H1 (cell line): Measurements from ENCODE around the gene RASAL2. TPM values are rescaled to one million over a fixed set of nuclear protein-coding genes. Genes with fewer than 3 reads are reported as not detected.

Experiments
- CTCF ChIA-PET: fragments of 300-600 bp; sonication (Branson Sonifier 250); formaldehyde crosslinking; loops from one replicate; lab custom pipeline; 2021; ENCODE audit not compliant: partially characterized antibody; lab: Charles Lee
- POLR2A ChIA-PET: fragments of 300-600 bp; sonication (Branson Sonifier 250); formaldehyde crosslinking; loops from one replicate; lab custom pipeline; 2021; ENCODE audit warnings: inconsistent platforms; ENCODE audit not compliant: partially characterized antibody; lab: Charles Lee
- DNase-seq, 2 experiments: peaks; one replicate each; pipeline versions ENCODE4 v3.0.0 to v3.0.0-alpha.2; 2010 to 2022; ENCODE audit warnings: low spot score in 2 of 2, low read depth in 1 of 2, mixed read lengths in 1 of 2
- FAIRE-seq: peaks from 2 replicates; lab custom pipeline; 2011; peaks lifted over from hg19 to GRCh38; lab: Jason Lieb, UNC
- H2AFZ ChIP-seq: 2 replicates; pipeline ENCODE4 v1.8.1; 2012; ENCODE audit warnings: low read length, inconsistent platforms
- H2AK5ac ChIP-seq: 2 replicates; pipeline ENCODE4 v1.6.1; 2013; ENCODE audit warnings: low read depth, low read length
- H2BK120ac ChIP-seq: replicated peaks from 2 replicates; pipeline ENCODE3; 2013; ENCODE audit warnings: low read depth, low read length, inconsistent platforms
- H2BK12ac ChIP-seq: 2 replicates; pipeline ENCODE4 v1.6.1; 2013; ENCODE audit warnings: low read depth, low read length
- H2BK15ac ChIP-seq: 2 replicates; pipeline ENCODE4 v1.6.1; 2013; ENCODE audit warnings: low read length
- H2BK20ac ChIP-seq: 2 replicates; pipeline ENCODE4 v1.6.1; 2013; ENCODE audit warnings: low read length
- H2BK5ac ChIP-seq: 2 replicates; pipeline ENCODE4 v1.6.1; 2013; ENCODE audit warnings: low read depth, low read length
- H3K14ac ChIP-seq: 2 replicates; pipeline ENCODE4 v1.6.1; 2013; ENCODE audit warnings: inconsistent platforms; ENCODE audit not compliant: insufficient read length
- H3K18ac ChIP-seq: 2 replicates; pipeline ENCODE4 v1.6.1; 2013; ENCODE audit warnings: low read length; ENCODE audit errors: extremely low read depth
- H3K23ac ChIP-seq: 2 replicates; pipeline ENCODE4 v1.6.1; 2013; ENCODE audit warnings: inconsistent platforms; ENCODE audit not compliant: insufficient read length
- H3K23me2 ChIP-seq: 2 replicates; pipeline ENCODE4 v1.6.1; 2013; ENCODE audit warnings: low read depth, low read length
- H3K27ac ChIP-seq: 2 replicates; pipeline ENCODE4 v1.6.1; 2011; ENCODE audit warnings: low read depth, low read length, inconsistent platforms
- H3K27me3 ChIP-seq, 4 experiments: replicated peaks in 1 of 4; 1 replicate in 1 of 4; 2 replicates in 3 of 4; pipeline versions ENCODE4 v1.6.1 to v1.8.1; 2011 to 2013; ENCODE audit warnings: low read length in 3 of 4, mild to moderate bottlenecking in 3 of 4, inconsistent platforms in 2 of 4, mixed read lengths in 2 of 4, moderate library complexity in 1 of 4; ENCODE audit not compliant: control insufficient read depth in 3 of 4, insufficient read depth in 3 of 4; ENCODE audit errors: extremely low read depth in 1 of 4
- H3K36me3 ChIP-seq, 4 experiments: 2 replicates each; pipeline versions ENCODE4 v1.6.1 to v1.8.1; 2011 to 2013; ENCODE audit warnings: mild to moderate bottlenecking in 4 of 4, low read length in 3 of 4, moderate library complexity in 2 of 4, control low read depth in 1 of 4, inconsistent platforms in 1 of 4; ENCODE audit not compliant: insufficient read depth in 4 of 4, control insufficient read depth in 2 of 4
- H3K4ac ChIP-seq: replicated peaks from 2 replicates; pipeline ENCODE3; 2013; ENCODE audit warnings: low read length, low read depth, mixed read lengths, inconsistent platforms; ENCODE audit not compliant: insufficient read length
- H3K4me1 ChIP-seq, 4 experiments: replicated peaks in 1 of 4; 1 replicate in 1 of 4; 2 replicates in 3 of 4; pipeline versions ENCODE4 v1.6.1 to v1.8.1; 2011 to 2013; ENCODE audit warnings: low read length in 3 of 4, inconsistent platforms in 2 of 4, mixed read lengths in 1 of 4; ENCODE audit not compliant: insufficient read depth in 4 of 4, control insufficient read depth in 3 of 4
- H3K4me2 ChIP-seq, 2 experiments: 2 replicates each; pipeline versions ENCODE4 v1.6.1 to v1.8.1; 2011 to 2013; ENCODE audit warnings: low read depth in 2 of 2, low read length in 2 of 2, control low read depth in 1 of 2, inconsistent platforms in 1 of 2, mild to moderate bottlenecking in 1 of 2; ENCODE audit not compliant: insufficient read depth in 1 of 2
- H3K4me3 ChIP-seq, 4 experiments: fragments of 200-600, 300-600 bp in 1 of 4; sonication (generic), shearing (Covaris generic), sonication (Bioruptor Twin) in 1 of 4; 2 replicates each; pipeline versions ENCODE4 v1.5.1 to v1.8.1; 2011 to 2016; ENCODE audit warnings: low read length in 4 of 4, low read depth in 3 of 4, control low read depth in 2 of 4, inconsistent platforms in 2 of 4, mild to moderate bottlenecking in 2 of 4, mixed read lengths in 1 of 4, moderate library complexity in 1 of 4; ENCODE audit not compliant: insufficient read depth in 2 of 4; ENCODE audit errors: extremely low read depth in 1 of 4
- H3K56ac ChIP-seq: replicated peaks from 2 replicates; pipeline ENCODE3; 2013; ENCODE audit warnings: low read depth, mild to moderate bottlenecking, mixed read lengths, low read length, inconsistent platforms; ENCODE audit not compliant: insufficient read length
- H3K79me1 ChIP-seq: 2 replicates; pipeline ENCODE4 v1.6.1; 2013; ENCODE audit warnings: low read depth, low read length, control low read depth
- H3K79me2 ChIP-seq, 2 experiments: 2 replicates each; pipeline versions ENCODE4 v1.6.1 to v1.8.1; 2012 to 2013; ENCODE audit warnings: low read length in 2 of 2, mild to moderate bottlenecking in 2 of 2, inconsistent platforms in 1 of 2; ENCODE audit not compliant: insufficient read depth in 2 of 2, control insufficient read depth in 1 of 2
- H3K9ac ChIP-seq, 4 experiments: replicated peaks in 1 of 4; 1 replicate in 1 of 4; 2 replicates in 3 of 4; pipeline versions ENCODE4 v1.6.1 to v1.8.1; 2011 to 2013; ENCODE audit warnings: low read depth in 3 of 4, low read length in 3 of 4, control low read depth in 2 of 4, mild to moderate bottlenecking in 2 of 4, moderate library complexity in 2 of 4, inconsistent platforms in 1 of 4; ENCODE audit errors: extremely low read depth in 1 of 4
- H3K9me3 ChIP-seq, 2 experiments: 2 replicates each; pipeline versions ENCODE4 v1.6.1 to v1.8.1; 2012 to 2013; ENCODE audit warnings: mild to moderate bottlenecking in 2 of 2, moderate library complexity in 2 of 2, control low read depth in 1 of 2, inconsistent platforms in 1 of 2, low read depth in 1 of 2, low read length in 1 of 2, mixed read lengths in 1 of 2; ENCODE audit not compliant: insufficient read depth in 2 of 2
- H4K20me1 ChIP-seq, 2 experiments: replicated peaks in 1 of 2; 2 replicates each; pipeline versions ENCODE3 to v1.8.1; 2011 to 2013; ENCODE audit warnings: inconsistent platforms in 2 of 2, low read length in 2 of 2, mild to moderate bottlenecking in 1 of 2; ENCODE audit not compliant: insufficient read depth in 2 of 2, control insufficient read depth in 1 of 2
- H4K5ac ChIP-seq: 2 replicates; pipeline ENCODE4 v1.6.1; 2013; ENCODE audit warnings: low read length, low read depth, mixed read lengths, inconsistent platforms; ENCODE audit not compliant: insufficient read length
- H4K8ac ChIP-seq: 2 replicates; pipeline ENCODE4 v1.8.0; 2013; ENCODE audit warnings: mild to moderate bottlenecking, moderate library complexity, low read length, inconsistent platforms; ENCODE audit not compliant: insufficient read depth; ENCODE audit errors: extremely low read depth
- H4K91ac ChIP-seq: replicated peaks from 2 replicates; pipeline ENCODE3; 2013; ENCODE audit warnings: low read length, mixed read lengths, inconsistent platforms; ENCODE audit not compliant: insufficient read length
- KDM4A ChIP-seq: IDR thresholded peaks from one replicate; pipeline ENCODE4 v1.7.1; 2012; ENCODE audit warnings: low read depth, mild to moderate bottlenecking, moderate library complexity, low read length, inconsistent platforms; ENCODE audit not compliant: severe bottlenecking
- KDM5A ChIP-seq: fragments of 200-600 bp; IDR thresholded peaks from 2 replicates; pipeline ENCODE4 v1.7.1; 2012; ENCODE audit warnings: mild to moderate bottlenecking, low read length, inconsistent platforms, mixed read lengths
- WGBS, 2 experiments: shearing (Covaris generic) in 1 of 2; methylation state at CpG; one replicate each; pipeline versions ENCODE4 v1.1.6 to v1.1.7; 2013 to 2015; ENCODE audit warnings: low lambda C conversion rate in 2 of 2, mixed read lengths in 2 of 2, inconsistent platforms in 1 of 2, low coverage in 1 of 2, missing lambda C conversion rate in 1 of 2; ENCODE audit not compliant: insufficient replicate concordance in 2 of 2, insufficient coverage in 1 of 2, insufficient read length in 1 of 2; ENCODE audit errors: extremely low coverage in 1 of 2, missing lambda C conversion rate in 1 of 2; 5-methylcytosine and 5-hydroxymethylcytosine counted together
- polyA plus RNA-seq, 7 experiments: library from polyadenylated mRNA; depleted of rRNA in 3 of 7; stranded (reverse) in 5 of 7; unstranded in 2 of 7; fragments of >200 nt in 5 of 7; fragments of 200-250 nt in 2 of 7; gene quantifications; 1 replicate in 5 of 7; 2 replicates in 1 of 7; 4 replicates in 1 of 7; pipeline versions ENCODE4 v1.2.1 to v1.2.3, GENCODE V29; 2011 to 2013; ENCODE audit warnings: missing spikeins in 2 of 7, mixed read lengths in 2 of 7
- total RNA-seq: library from RNA; stranded (reverse); fragmentation: NEBNext Ultra II Directional; extraction: Animal tissue kit (Norgen Biotek cat#: 25700); gene quantifications from 2 replicates; pipeline ENCODE4 v1.2.1, GENCODE V29; 2021

The RASAL2 gene
- total and polyA plus RNA-seq, 2 of the 8 experiments (the other 6 are each of a cell fraction or from before 2014, with no cell fraction given), result 15.9 to 32.5 TPM

- CTCF ChIA-PET, result no interaction called here
- Histone ChIP-seq H4K91ac (no peak overlapping the region), H2BK120ac (no peak overlapping the region), H2BK5ac (no peak overlapping the region), H3K27ac (no peak overlapping the region), H2BK20ac (no peak overlapping the region), H3K56ac (no peak overlapping the region), H3K4me2 (no peak overlapping the region), H4K8ac (no peak overlapping the region), H3K79me1 (peaks cover 3% of the 10 kb centered on the region; the same call in 1 of the 2 replicates), H3K27me3 (no peaks in the 10 kb centered on the region), H3K4me3 (no peak overlapping the region), H3K9ac (no peak overlapping the region), H4K5ac (no peak overlapping the region), H2AK5ac (no peak overlapping the region), H2BK12ac (no peak overlapping the region), H3K14ac (no peak overlapping the region), H4K20me1 (no peaks in the 10 kb centered on the region), H3K4me1 (peaks cover 3 to 8% (median 4%) of the 10 kb centered on the region in 4 experiments; a peak in 6 of 7 replicates), H2AFZ (no peak overlapping the region), H3K4ac (no peak overlapping the region), H3K23me2 (no peaks in the 10 kb centered on the region), H3K23ac (no peak overlapping the region), H3K36me3 (no peaks in the 10 kb centered on the region), H2BK15ac (no peak overlapping the region), H3K9me3 (no peaks in the 10 kb centered on the region), H3K18ac (no peak overlapping the region), H3K79me2 (peaks cover 0 to 25% of the 10 kb centered on the region in 2 experiments; a peak in 2 of 4 replicates)
- FAIRE-seq (no peak), DNase-seq (no peak)
- POLR2A ChIA-PET, result no interaction called here
- WGBS, 2 experiments, result 95% methylated on average over 1 of the region's 1 CpG; no CpG with 5 or more reads in 1 of the 2 experiments
- TF ChIP-seq KDM5A (no peak), KDM4A (no peak)
Observed at GRCh38 chr1:178291166-178291565, 197.3 kb downstream of the RASAL2 start.
